Left renal cortex interstitium (tissue), 4 donors: ENCODE data around the gene BMP5. TPM values are rescaled to one million over a fixed set of nuclear protein-coding genes. Genes with fewer than 3 reads are reported as not detected.

Experiments used
- DNase-seq, 4 donors: peaks; one replicate each; pipeline ENCODE4 v3.0.0-alpha.2; 2013; ENCODE audit warnings: low read depth in 4 of 4, low spot score in 2 of 4, missing footprints in 1 of 4
- polyA plus RNA-seq, 4 donors: library from polyadenylated mRNA; unstranded; fragments of 120-200 nt; gene quantifications; one replicate each; pipeline ENCODE4 v1.2.1, GENCODE V29; 2013; ENCODE audit not compliant: insufficient read length in 4 of 4

The BMP5 gene
- polyA plus RNA-seq, 4 donors = 2.5 to 3.2 (median 2.9) TPM

DNA sequence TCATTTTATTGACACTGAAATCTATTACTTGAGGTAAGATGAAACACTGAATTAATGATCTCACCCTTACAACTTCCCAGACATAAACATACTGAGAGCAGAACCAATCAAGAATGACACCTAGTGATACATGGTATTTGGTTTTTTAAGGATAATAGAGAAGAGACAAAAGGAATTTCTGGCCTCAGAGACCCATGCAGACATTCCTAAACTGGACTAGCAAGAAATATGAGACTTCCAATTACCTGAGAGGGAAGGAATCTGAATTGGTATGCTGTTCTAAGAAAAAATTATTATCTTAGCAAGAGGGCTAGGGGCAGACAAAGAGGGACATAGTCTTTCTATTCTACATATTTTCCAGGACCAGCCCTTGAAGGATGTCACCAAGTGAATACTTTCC, 141.1 kb downstream of the BMP5 start:
- no peak for DNase-seq

DNA sequence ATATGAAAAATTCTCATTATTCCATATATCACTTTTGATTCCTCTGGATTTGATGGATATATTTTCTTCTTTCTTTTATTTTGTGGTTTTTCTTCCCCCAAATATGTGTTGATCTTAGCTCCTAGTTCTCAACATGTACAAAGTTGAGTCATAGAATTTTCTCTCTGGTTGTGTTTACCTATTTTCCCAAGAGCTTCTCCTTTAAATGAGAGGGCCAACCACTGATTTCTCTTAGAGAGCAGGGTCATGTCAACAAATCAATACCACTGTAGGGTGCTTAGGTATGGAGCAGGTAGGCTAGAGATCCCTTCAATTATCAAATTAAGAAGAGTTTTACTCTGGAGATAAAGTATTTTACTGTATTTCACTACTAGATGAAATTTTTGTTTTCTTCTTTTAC, 145.7 kb downstream of the BMP5 start:
- DNase-seq = no peak

- DNase-seq = no peak
These were observed 149.2 kb downstream of the BMP5 start for GRCh38 chr6:55726144-55726543.

DNA sequence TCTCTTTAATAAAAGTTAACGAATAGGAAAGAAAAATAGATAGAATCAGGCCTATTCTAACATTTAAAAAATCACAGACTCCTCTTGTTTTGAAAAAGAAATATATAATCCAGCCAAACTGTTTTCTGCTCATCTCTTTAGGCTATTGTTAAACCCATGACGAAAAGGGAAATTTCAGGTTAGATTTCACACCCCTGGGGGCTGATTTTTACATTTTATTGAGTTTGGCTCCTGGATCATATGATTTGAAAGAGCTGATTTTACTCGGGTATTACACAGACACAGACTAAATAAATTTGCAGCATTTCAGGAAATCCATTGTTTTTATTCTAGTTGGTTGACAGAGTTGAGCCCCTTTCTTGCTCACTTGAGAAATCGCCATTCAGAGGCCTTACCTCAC, 160.6 kb downstream of the BMP5 start:
- no peak for DNase-seq

DNA sequence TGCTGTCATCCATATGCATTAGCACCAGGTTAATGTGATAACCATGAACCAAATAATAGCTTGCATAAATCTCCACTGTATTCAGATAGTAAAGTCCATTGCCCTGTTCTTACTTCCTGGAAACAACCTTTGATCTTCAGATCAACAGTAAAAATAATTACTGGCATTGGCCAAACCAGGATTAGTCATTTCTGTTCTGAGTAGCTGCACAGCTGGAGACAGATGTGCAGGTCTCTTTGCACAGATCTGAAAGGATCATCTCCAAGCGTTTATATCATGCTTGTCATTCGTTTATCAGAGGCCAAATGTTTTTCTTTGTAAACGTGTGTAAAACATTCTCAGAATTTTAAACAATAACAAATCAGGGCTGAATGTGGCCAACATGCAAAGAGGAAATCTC, 162.0 kb downstream of the BMP5 start:
- DNase-seq = peak in 2 of 4 donors; percentile 6 to 8

DNA sequence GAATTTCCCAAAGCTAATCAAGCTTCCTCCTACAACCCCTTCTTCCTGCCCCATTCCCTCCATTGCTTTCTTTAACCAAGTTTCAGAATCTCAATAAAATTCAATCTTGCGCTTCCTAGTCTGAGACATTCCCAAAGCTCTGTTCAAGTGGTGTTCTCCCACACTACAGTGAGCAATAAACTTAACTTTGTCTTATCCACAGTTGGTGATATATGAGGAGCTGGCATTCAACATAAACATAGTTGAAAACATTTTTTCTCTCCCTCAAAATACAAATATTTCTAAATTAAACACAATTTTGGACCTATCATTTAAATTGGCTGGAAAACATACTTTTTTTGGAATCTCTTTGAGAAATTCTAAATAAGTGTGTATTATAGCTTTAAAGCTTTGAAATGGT, 166.7 kb downstream of the BMP5 start:
- no peak for DNase-seq

DNA sequence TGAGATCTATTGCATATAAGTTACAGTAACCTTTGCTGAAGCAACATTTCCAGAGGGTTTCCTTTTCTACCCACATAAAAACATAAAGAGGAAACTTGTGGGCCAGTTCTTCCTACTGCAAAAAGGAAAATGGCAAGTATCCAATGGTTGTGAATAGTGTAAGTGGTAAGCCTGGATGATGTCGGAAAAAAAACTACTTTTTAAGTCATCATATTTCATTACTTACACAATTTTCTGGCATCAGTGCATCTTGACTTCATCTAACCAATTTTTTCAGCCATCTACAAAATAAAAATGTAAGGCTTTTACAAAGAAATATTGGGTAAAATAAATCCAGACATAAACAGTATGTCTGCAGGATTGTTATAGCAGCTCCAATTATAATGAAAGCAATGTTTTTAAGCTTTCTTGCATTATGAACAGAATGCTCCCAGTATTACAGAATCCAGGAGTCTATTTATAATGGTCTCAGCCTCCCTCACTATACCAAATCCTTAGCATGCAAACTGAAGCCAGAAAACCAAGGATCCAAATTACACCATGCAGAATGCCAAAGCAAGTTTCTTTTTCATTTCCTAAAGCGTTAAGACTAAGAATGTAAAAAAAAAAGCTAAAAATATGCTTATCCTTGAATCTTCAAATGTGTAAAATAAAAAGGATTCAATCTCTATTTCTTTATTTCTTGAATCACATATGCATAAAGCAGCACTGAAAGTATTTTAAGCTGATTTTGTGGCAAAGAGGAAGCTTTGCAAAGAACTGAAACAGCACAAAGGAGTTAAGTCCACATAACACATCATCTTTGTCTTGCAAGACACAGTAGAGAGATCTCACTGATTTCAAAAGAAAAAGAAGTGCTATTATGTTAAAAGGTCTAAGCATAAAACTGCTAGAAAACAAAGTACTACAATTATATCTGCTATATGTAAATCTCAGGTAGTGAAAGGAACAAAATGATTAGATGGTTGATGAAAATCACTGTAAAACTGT, 169.6 kb downstream of the BMP5 start:
- DNase-seq = no peak

DNA sequence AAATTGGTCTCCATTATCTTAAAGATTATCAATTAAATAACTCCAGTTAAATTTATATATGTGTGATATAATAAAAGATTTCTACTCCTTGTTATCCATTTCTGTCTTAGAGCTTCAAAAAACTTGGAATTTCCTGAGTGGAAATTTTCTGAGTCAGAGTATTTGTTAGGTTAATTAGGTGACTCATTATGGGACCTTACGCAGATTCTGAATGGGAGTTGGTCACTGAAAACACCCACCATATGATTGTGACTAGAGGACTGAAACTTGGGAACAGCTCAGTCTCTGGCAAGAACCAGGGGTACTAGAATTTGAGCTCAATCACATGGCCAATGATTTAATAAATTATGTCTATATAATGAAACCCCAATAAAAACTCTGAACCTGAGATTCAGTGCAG, 171.0 kb downstream of the BMP5 start:
- DNase-seq = no peak
